GM23338 (cell line): ENCODE measurements around the gene THEM5. TPM values are rescaled to one million over a fixed set of nuclear protein-coding genes. Genes with fewer than 3 reads are reported as not detected.

ENCODE experiments used
- ATAC-seq: fragments of 200-7000 bp; cut with Tn5 transposase; 3 replicates; pipeline ENCODE4 v1.9.1; 2020
- DNase-seq: peaks from one replicate; pipeline ENCODE4 v3.0.0-alpha.2; 2015; ENCODE audit warnings: low spot score
- H2AFZ ChIP-seq: fragments of 200-600 bp; sonication (generic); 2 replicates; pipeline ENCODE4 v1.8.0; 2016; ENCODE audit warnings: antibody characterized with exemption, mild to moderate bottlenecking, moderate library complexity
- H3F3A ChIP-seq: fragments of 200-600 bp; sonication (generic); replicated peaks from 2 replicates; pipeline ENCODE4 v1.8.0; 2017; ENCODE audit warnings: antibody characterized with exemption, mixed run types, low read depth
- H3K27ac ChIP-seq: fragments of 200-600 bp; sonication (generic); 2 replicates; pipeline ENCODE4 v1.6.1; 2016; ENCODE audit warnings: low read depth
- H3K27me3 ChIP-seq: fragments of 200-600 bp; sonication (generic); 2 replicates; pipeline ENCODE4 v1.8.0; 2016; ENCODE audit warnings: mild to moderate bottlenecking, mixed run types, moderate library complexity; ENCODE audit not compliant: insufficient read depth
- H3K36me3 ChIP-seq: fragments of 200-600 bp; sonication (generic); 2 replicates; pipeline ENCODE4 v1.8.0; 2016; ENCODE audit warnings: mild to moderate bottlenecking; ENCODE audit not compliant: insufficient read depth
- H3K4me1 ChIP-seq: fragments of 200-600 bp; sonication (generic); 2 replicates; pipeline ENCODE4 v1.8.0; 2016; ENCODE audit warnings: mild to moderate bottlenecking, moderate library complexity; ENCODE audit not compliant: insufficient read depth
- H3K4me2 ChIP-seq: fragments of 200-600 bp; sonication (generic); 2 replicates; pipeline ENCODE4 v1.7.1; 2017; ENCODE audit warnings: mixed run types
- H3K4me3 ChIP-seq: fragments of 200-600 bp; sonication (generic); 2 replicates; pipeline ENCODE4 v1.6.1; 2016; ENCODE audit warnings: mixed run types
- H3K79me2 ChIP-seq: fragments of 200-600 bp; sonication (generic); replicated peaks from 2 replicates; pipeline ENCODE4 v1.8.0; 2017; ENCODE audit warnings: mild to moderate bottlenecking; ENCODE audit not compliant: insufficient read depth
- H3K9me2 ChIP-seq: fragments of 200-600 bp; sonication (generic); 2 replicates; pipeline ENCODE4 v1.8.0; 2017; ENCODE audit not compliant: insufficient read depth
- H4K20me1 ChIP-seq: fragments of 200-600 bp; sonication (generic); replicated peaks from 2 replicates; pipeline ENCODE4 v1.8.0; 2017; ENCODE audit warnings: mild to moderate bottlenecking; ENCODE audit not compliant: insufficient read depth
- H3K27ac Mint-ChIP-seq: 2 replicates; pipeline ENCODE4 v1.8.0; 2020; ENCODE audit warnings: inconsistent platforms, mild to moderate bottlenecking, moderate library complexity, mixed read lengths
- H3K27me3 Mint-ChIP-seq: 3 replicates; pipeline ENCODE4 v1.8.0; 2022; ENCODE audit warnings: low read depth, mild to moderate bottlenecking, moderate library complexity, mixed read lengths, inconsistent platforms; ENCODE audit not compliant: insufficient read depth, poor library complexity
- H3K36me3 Mint-ChIP-seq: 3 replicates; pipeline ENCODE4 v1.8.0; 2021; ENCODE audit warnings: low read depth, mild to moderate bottlenecking, inconsistent platforms, moderate library complexity, mixed read lengths
- H3K4me1 Mint-ChIP-seq: 3 replicates; pipeline ENCODE4 v1.8.0; 2020; ENCODE audit warnings: mild to moderate bottlenecking, inconsistent platforms, mixed read lengths
- H3K4me3 Mint-ChIP-seq: 3 replicates; pipeline ENCODE4 v1.8.0; 2021; ENCODE audit warnings: moderate library complexity, mild to moderate bottlenecking, inconsistent platforms, mixed read lengths
- H3K9me3 Mint-ChIP-seq: 3 replicates; pipeline ENCODE4 v1.8.0; 2020; ENCODE audit warnings: moderate library complexity, mild to moderate bottlenecking, inconsistent platforms, mixed read lengths
- CREB1 ChIP-seq: fragments of 250-450 bp; sonication (Bioruptor Pico); IDR thresholded peaks from 2 replicates; pipeline ENCODE4 v1.5.0; 2020; ENCODE audit warnings: low read depth, mild to moderate bottlenecking, moderate library complexity
- EZH2 ChIP-seq: fragments of 200-600 bp; sonication (generic); IDR thresholded peaks from one replicate; pipeline ENCODE4 v1.8.0; 2017; ENCODE audit warnings: antibody characterized with exemption, mild to moderate bottlenecking, low read depth; ENCODE audit not compliant: unreplicated experiment
- EZH2phosphoT487 ChIP-seq: fragments of 200-600 bp; sonication (generic); IDR thresholded peaks from one replicate; pipeline ENCODE4 v1.8.1; 2018; ENCODE audit warnings: antibody characterized with exemption; ENCODE audit not compliant: unreplicated experiment
- JUNB ChIP-seq: IDR thresholded peaks from one replicate; pipeline ENCODE4 v1.6.1; 2016; ENCODE audit warnings: antibody characterized with exemption; ENCODE audit not compliant: unreplicated experiment
- NANOG ChIP-seq: IDR thresholded peaks from 2 replicates; pipeline ENCODE4 v1.6.1; 2016; ENCODE audit warnings: antibody characterized with exemption, borderline replicate concordance
- POLR2AphosphoS5 ChIP-seq: IDR thresholded peaks from 2 replicates; pipeline ENCODE4 v1.6.1; 2016; ENCODE audit warnings: antibody characterized with exemption, low read depth
- ZNF114 ChIP-seq: fragments of 250-450 bp; sonication (Bioruptor Pico); IDR thresholded peaks from 2 replicates; pipeline ENCODE4 v1.5.0; 2020; ENCODE audit warnings: mild to moderate bottlenecking, moderate library complexity
- ZNF331 ChIP-seq: fragments of 250-450 bp; sonication (Bioruptor Pico); IDR thresholded peaks from 2 replicates; pipeline ENCODE4 v1.5.0; 2020; ENCODE audit warnings: low read depth, mild to moderate bottlenecking, moderate library complexity
- ZNF462 ChIP-seq: fragments of 250-450 bp; sonication (Bioruptor Pico); IDR thresholded peaks from 2 replicates; pipeline ENCODE4 v1.5.0; 2020; ENCODE audit warnings: mild to moderate bottlenecking, moderate library complexity
- polyA plus RNA-seq: library from polyadenylated mRNA; unstranded; fragments of >200 nt; fragmentation: Nextera tagmentation; extraction: Ambion mirVana; gene quantifications from 2 replicates; pipeline ENCODE4 v1.2.1, GENCODE V29; 2016
- total RNA-seq: library from RNA; depleted of rRNA; stranded (reverse); fragments of >200 nt; shearing (Covaris generic); gene quantifications from 2 replicates; pipeline ENCODE4 v1.2.3, GENCODE V29; 2014
- TF ChIP-seq, protein P1 (sequence below): IDR thresholded peaks from 2 replicates; pipeline ENCODE4 v1.6.1; 2016; ENCODE audit warnings: antibody characterized with exemption
- TF ChIP-seq, protein P2 (sequence below), 2 experiments: fragments of 200-600 bp in 1 of 2; sonication (generic) in 1 of 2; conservative IDR thresholded peaks; 2 replicates each; pipeline versions ENCODE4 v1.5.1 to v1.6.1; 2016 to 2017; ENCODE audit warnings: antibody characterized with exemption in 2 of 2, low read depth in 2 of 2, mild to moderate bottlenecking in 2 of 2, moderate library complexity in 1 of 2
- TF ChIP-seq, protein P3 (sequence below): IDR thresholded peaks from one replicate; pipeline ENCODE4 v1.6.1; 2018; ENCODE audit warnings: antibody characterized with exemption; ENCODE audit not compliant: unreplicated experiment

THEM5 gene
- total and polyA plus RNA-seq, 2 experiments from 2014 or later, result not detected

DNA sequence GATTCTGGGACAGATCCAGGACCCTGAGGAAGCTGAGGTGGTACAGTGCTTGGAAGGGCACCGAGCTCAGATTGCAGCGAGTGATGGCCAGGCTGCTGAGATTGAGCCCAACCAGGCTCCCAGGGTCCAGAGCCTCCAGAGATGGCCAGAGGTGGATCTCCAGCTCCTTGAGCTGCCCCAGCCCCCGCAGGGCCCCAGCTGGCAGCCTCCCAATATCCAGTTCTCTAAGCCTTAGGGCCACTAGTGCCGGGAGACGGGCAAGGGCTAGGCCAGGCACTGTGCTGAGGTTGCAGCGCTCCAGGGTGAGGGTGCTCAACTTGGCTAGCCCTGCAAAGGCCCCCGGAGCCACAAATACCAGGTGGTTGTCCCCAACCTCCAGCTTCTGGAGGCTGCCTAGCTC is 51.7 kb downstream of the THEM5 start (continued):
- TF ChIP-seq ZNF462 (CRISPR knock-in tag), result no peak
- TF ChIP-seq, protein P1, sequence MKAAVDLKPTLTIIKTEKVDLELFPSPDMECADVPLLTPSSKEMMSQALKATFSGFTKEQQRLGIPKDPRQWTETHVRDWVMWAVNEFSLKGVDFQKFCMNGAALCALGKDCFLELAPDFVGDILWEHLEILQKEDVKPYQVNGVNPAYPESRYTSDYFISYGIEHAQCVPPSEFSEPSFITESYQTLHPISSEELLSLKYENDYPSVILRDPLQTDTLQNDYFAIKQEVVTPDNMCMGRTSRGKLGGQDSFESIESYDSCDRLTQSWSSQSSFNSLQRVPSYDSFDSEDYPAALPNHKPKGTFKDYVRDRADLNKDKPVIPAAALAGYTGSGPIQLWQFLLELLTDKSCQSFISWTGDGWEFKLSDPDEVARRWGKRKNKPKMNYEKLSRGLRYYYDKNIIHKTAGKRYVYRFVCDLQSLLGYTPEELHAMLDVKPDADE, result no peak

GRCh38 chr1:151801310-151801820 is 52.1 kb downstream of the THEM5 start:
- no peak for ATAC-seq
- no peak overlapping the region for H3K27ac ChIP-seq
- peaks cover 14% of the 10 kb centered on the region for H3K4me1 Mint-ChIP-seq
- TF ChIP-seq ZNF114 (CRISPR knock-in tag) (no peak), POLR2AphosphoS5 (no peak), ZNF331 (CRISPR knock-in tag) (no peak), EZH2phosphoT487 (no peak), EZH2 (no peak), CREB1 (CRISPR knock-in tag) (no peak), JUNB (no peak), NANOG (no peak)
- TF ChIP-seq, protein P2, sequence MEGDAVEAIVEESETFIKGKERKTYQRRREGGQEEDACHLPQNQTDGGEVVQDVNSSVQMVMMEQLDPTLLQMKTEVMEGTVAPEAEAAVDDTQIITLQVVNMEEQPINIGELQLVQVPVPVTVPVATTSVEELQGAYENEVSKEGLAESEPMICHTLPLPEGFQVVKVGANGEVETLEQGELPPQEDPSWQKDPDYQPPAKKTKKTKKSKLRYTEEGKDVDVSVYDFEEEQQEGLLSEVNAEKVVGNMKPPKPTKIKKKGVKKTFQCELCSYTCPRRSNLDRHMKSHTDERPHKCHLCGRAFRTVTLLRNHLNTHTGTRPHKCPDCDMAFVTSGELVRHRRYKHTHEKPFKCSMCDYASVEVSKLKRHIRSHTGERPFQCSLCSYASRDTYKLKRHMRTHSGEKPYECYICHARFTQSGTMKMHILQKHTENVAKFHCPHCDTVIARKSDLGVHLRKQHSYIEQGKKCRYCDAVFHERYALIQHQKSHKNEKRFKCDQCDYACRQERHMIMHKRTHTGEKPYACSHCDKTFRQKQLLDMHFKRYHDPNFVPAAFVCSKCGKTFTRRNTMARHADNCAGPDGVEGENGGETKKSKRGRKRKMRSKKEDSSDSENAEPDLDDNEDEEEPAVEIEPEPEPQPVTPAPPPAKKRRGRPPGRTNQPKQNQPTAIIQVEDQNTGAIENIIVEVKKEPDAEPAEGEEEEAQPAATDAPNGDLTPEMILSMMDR (conservative IDR thresholded peaks at IDR 0.05; ENCODE audit: low read depth in 2 of 2), result no peak
- TF ChIP-seq, protein P3, sequence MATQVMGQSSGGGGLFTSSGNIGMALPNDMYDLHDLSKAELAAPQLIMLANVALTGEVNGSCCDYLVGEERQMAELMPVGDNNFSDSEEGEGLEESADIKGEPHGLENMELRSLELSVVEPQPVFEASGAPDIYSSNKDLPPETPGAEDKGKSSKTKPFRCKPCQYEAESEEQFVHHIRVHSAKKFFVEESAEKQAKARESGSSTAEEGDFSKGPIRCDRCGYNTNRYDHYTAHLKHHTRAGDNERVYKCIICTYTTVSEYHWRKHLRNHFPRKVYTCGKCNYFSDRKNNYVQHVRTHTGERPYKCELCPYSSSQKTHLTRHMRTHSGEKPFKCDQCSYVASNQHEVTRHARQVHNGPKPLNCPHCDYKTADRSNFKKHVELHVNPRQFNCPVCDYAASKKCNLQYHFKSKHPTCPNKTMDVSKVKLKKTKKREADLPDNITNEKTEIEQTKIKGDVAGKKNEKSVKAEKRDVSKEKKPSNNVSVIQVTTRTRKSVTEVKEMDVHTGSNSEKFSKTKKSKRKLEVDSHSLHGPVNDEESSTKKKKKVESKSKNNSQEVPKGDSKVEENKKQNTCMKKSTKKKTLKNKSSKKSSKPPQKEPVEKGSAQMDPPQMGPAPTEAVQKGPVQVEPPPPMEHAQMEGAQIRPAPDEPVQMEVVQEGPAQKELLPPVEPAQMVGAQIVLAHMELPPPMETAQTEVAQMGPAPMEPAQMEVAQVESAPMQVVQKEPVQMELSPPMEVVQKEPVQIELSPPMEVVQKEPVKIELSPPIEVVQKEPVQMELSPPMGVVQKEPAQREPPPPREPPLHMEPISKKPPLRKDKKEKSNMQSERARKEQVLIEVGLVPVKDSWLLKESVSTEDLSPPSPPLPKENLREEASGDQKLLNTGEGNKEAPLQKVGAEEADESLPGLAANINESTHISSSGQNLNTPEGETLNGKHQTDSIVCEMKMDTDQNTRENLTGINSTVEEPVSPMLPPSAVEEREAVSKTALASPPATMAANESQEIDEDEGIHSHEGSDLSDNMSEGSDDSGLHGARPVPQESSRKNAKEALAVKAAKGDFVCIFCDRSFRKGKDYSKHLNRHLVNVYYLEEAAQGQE, result no peak

More at GRCh38 chr1:151801310-151801820, 52.1 kb downstream of the THEM5 start:
- H3K36me3 Mint-ChIP-seq, result no peaks in the 10 kb centered on the region
- H3F3A ChIP-seq, result no peaks in the 10 kb centered on the region
- no peaks in the 10 kb centered on the region for H3K36me3 ChIP-seq
- no peak overlapping the region for H3K4me3 Mint-ChIP-seq
- no peaks in the 10 kb centered on the region for H3K27me3 ChIP-seq
- no peak overlapping the region for H3K27ac Mint-ChIP-seq
- H4K20me1 ChIP-seq, result 0 out of 2 replicates have a peak, but pooled peaks cover 2% of the 10 kb centered on the region
- no peak overlapping the region for H3K4me3 ChIP-seq
- DNase-seq, result no peak
- H3K4me1 ChIP-seq, result 0 out of 2 replicates have a peak, but pooled peaks cover 3% of the 10 kb centered on the region
- no peaks in the 10 kb centered on the region for H3K79me2 ChIP-seq
- no peak overlapping the region for H3K4me2 ChIP-seq
- no peaks in the 10 kb centered on the region for H3K9me2 ChIP-seq
- no peaks in the 10 kb centered on the region for H3K9me3 Mint-ChIP-seq
- no peaks in the 10 kb centered on the region for H3K27me3 Mint-ChIP-seq
- no peak overlapping the region for H2AFZ ChIP-seq
